ENCODE data around the gene JDP2. TPM values are rescaled to one million over a fixed set of nuclear protein-coding genes. Genes with fewer than 3 reads are reported as not detected.
"Not testable (repeated sequence)": the region's sequence is repeated elsewhere in the genome, so short reads cannot be mapped to it uniquely, and the experiment has no call there.

The JDP2 gene, protein sequence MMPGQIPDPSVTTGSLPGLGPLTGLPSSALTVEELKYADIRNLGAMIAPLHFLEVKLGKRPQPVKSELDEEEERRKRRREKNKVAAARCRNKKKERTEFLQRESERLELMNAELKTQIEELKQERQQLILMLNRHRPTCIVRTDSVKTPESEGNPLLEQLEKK
- 45.0 TPM for total RNA-seq
- polyA plus RNA-seq (ENCODE audit: insufficient read depth in 1 of 8, insufficient read length in 8 of 8, low replicate concordance in 1 of 8) = 10 to 100 TPM; 47.6 to 63.2 (median 57.9) TPM
- long read RNA-seq, donor 1, full-length matches to known transcripts = 9 of 9 reads
- long read RNA-seq, donor 1, partial matches to known transcripts = 0 of 9 reads
- long read RNA-seq, donor 1, other reads (novel, unspliced or antisense) = 0 of 9 reads
- long read RNA-seq, donor 2, full-length matches to known transcripts = 4 of 4 reads
- long read RNA-seq, donor 2, partial matches to known transcripts = 0 of 4 reads
- long read RNA-seq, donor 2, other reads (novel, unspliced or antisense) = 0 of 4 reads
- long read RNA-seq, donor 3, transcript JDP2-206 (4 exons, 631 nt) = major isoform, 10 of 10 reads
- long read RNA-seq, donor 3, partial matches to known transcripts = 0 of 10 reads
- long read RNA-seq, donor 3, other reads (novel, unspliced or antisense) = 0 of 10 reads
- long read RNA-seq, donor 4, transcript JDP2-206 (4 exons, 631 nt) = major isoform, 15 of 39 reads
- long read RNA-seq, donor 4, partial matches to known transcripts = 23 of 39 reads
- long read RNA-seq, donor 4, other reads (novel, unspliced or antisense) = 0 of 39 reads
- long read RNA-seq, donor 5, full-length matches to known transcripts = 50 of 76 reads
- long read RNA-seq, donor 5, partial matches to known transcripts = 26 of 76 reads
- long read RNA-seq, donor 5, other reads (novel, unspliced or antisense) = 0 of 76 reads
- long read RNA-seq, donor 6, transcript JDP2-206 (4 exons, 631 nt) = major isoform, 32 of 42 reads
- long read RNA-seq, donor 6, partial matches to known transcripts = 9 of 42 reads
- long read RNA-seq, donor 6, other reads (novel, unspliced or antisense) = 0 of 42 reads
- long read RNA-seq, donor 7, full-length matches to known transcripts = 29 of 118 reads
- long read RNA-seq, donor 7, partial matches to known transcripts = 89 of 118 reads
- long read RNA-seq, donor 7, other reads (novel, unspliced or antisense) = 0 of 118 reads
- long read RNA-seq, donor 8, transcript JDP2-206 (4 exons, 631 nt) = major isoform, 9 of 17 reads
- long read RNA-seq, donor 8, partial matches to known transcripts = 6 of 17 reads
- long read RNA-seq, donor 8, other reads (novel, unspliced or antisense) = 0 of 17 reads
- long read RNA-seq, donor 9, transcript JDP2-206 (4 exons, 631 nt) = major isoform, 22 of 37 reads
- long read RNA-seq, donor 9, partial matches to known transcripts = 14 of 37 reads
- long read RNA-seq, donor 9, other reads (novel, unspliced or antisense) = 0 of 37 reads
- long read RNA-seq, donor 10, transcript JDP2-206 (4 exons, 631 nt) = major isoform, 20 of 51 reads
- long read RNA-seq, donor 10, partial matches to known transcripts = 30 of 51 reads
- long read RNA-seq, donor 10, other reads (novel, unspliced or antisense) = 0 of 51 reads
- long read RNA-seq, donor 11, transcript JDP2-206 (4 exons, 631 nt) = major isoform, 19 of 79 reads
- long read RNA-seq, donor 11, partial matches to known transcripts = 60 of 79 reads
- long read RNA-seq, donor 11, other reads (novel, unspliced or antisense) = 0 of 79 reads

DNA sequence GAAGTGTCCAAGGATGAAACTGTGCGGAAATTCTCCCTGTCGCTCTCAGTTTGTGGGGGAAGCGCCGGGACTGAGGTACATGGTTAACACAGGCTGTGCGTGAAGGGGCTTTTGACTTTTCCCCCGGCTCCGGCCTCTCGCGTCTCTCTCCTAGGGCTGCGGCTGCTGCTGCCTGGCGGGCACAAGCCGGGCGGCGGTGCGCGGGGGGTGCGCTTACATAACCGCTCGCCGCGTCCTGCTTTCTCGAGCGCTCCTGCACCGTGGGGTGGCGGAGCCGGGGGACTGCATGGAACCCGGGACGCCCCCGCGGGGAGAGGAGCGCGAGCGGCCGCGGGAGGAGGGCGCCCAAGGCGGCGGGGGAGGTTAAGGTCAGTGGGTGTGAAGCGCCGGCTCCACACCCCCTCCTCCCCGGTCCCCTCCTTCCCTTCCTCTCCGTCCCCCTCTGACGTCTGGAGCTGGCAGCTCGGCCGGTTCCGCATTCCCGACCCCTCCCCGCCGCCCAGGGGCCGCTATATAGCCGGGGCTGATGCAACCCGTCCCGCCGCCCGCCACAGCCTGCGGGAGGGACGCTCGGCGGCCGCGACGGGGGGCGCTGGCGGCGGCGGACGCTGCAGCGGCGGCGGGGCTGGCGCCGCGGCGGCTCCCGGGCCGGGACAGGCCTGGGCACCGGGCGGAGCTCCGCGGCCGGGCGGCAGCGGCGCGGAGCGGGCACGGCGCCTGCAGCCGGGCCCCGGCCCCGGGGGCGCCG, at the start of gene JDP2:
TSS of gene JDP2 (plus strand) at position 541 of the 748 bp plus-strand sequence. CDS start 9,899 bp downstream, outside the sequence.
- Histone ChIP-seq H3K9me3 (replicated peaks; ENCODE audit: control insufficient read depth, low read depth, low read length) (no peaks in the 10 kb centered on the region), H3K4me3 (ENCODE audit: low read length) (peak within 1 kb of the TSS; percentile 68), H3K4me1 (ENCODE audit: control insufficient read depth, insufficient read depth, low read length) (peaks cover 57% of the 10 kb centered on the region), H3K36me3 (ENCODE audit: control insufficient read depth, insufficient read depth, low read length) (peaks cover 12% of the 10 kb centered on the region), H3K27ac (ENCODE audit: low read length) (peak within 1 kb of the TSS; percentile 84), H3K27me3 (ENCODE audit: control insufficient read depth, insufficient read depth, low read length) (no peaks in the 10 kb centered on the region)
- DNase-seq = peak; percentile 96
- WGBS (ENCODE audit: insufficient coverage) = under 1% methylated on average over 81 of the region's 93 CpGs

DNA sequence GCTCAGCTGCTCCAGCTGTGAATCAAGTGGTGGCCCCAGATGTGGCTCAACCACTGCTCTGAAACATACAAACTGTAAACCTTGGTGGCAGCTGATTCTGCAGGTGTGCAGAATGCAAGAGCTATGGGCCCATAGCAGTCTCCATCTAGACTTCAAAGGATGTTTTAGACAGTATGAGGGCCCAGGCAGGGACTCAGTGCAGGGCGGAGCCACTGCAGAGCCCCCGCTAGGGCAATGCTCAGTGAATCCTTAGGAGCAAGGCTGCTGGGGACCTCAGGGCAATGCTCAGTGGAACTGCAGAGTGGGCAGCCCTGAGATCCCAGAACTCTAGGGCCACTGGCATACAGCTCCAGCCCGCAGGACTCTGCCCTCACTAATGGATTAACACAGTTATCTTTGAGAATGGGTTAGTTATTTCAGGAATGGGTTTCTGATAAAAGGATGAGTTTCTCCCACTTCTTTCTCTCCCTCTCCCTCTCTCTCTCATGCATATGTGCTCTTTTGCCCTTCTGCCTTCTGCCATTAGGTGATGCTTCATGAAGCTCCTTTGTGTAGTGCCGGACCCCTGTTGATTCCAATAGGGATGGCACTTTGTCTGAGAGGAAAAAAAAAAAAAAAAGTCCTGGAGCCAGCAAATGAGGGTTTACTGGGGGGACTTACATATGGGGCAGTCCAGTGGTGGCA, 48.4 kb upstream of the JDP2 start:
- Histone ChIP-seq H3K9me3 (replicated peaks; ENCODE audit: control insufficient read depth, low read depth, low read length) (no peaks in the 10 kb centered on the region), H3K36me3 (ENCODE audit: control insufficient read depth, insufficient read depth, low read length) (no peaks in the 10 kb centered on the region), H3K4me3 (ENCODE audit: low read length) (no peak overlapping the region), H3K27ac (ENCODE audit: low read length) (no peak overlapping the region), H3K4me1 (ENCODE audit: control insufficient read depth, insufficient read depth, low read length) (peaks cover 7% of the 10 kb centered on the region), H3K27me3 (ENCODE audit: control insufficient read depth, insufficient read depth, low read length) (no peaks in the 10 kb centered on the region)
- DNase-seq = no peak
- 97% methylated on average over 3 of the region's 4 CpGs for WGBS (ENCODE audit: insufficient coverage)

DNA sequence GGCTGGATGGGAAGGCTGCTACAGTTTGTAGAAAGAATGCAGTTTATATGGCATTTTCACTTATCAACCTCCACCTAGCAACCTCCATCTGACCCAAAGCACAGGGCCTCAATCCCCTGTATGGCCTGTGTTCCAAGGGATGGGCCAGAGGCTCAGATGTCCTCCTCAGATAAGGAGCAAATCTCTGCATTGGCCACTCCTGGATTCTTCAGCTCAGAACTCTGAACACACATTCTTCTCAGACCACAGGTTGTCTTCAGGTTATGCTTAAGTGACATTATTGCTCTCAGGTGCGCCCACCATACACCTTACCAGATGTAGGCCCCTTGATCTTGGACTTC, 47.9 kb upstream of the JDP2 start:
- H3K27me3 ChIP-seq (ENCODE audit: control insufficient read depth, insufficient read depth, low read length) = no peaks in the 10 kb centered on the region
- no CpG with 5 or more reads among the region's 1 CpG for WGBS (ENCODE audit: insufficient coverage)
- H3K27ac ChIP-seq (ENCODE audit: low read length) = no peak overlapping the region
- no peaks in the 10 kb centered on the region for H3K9me3 ChIP-seq (replicated peaks; ENCODE audit: control insufficient read depth, low read depth, low read length)
- no peak for DNase-seq
- peaks cover 7% of the 10 kb centered on the region for H3K4me1 ChIP-seq (ENCODE audit: control insufficient read depth, insufficient read depth, low read length)
- H3K4me3 ChIP-seq (ENCODE audit: low read length) = no peak overlapping the region
- no peaks in the 10 kb centered on the region for H3K36me3 ChIP-seq (ENCODE audit: control insufficient read depth, insufficient read depth, low read length)

DNA sequence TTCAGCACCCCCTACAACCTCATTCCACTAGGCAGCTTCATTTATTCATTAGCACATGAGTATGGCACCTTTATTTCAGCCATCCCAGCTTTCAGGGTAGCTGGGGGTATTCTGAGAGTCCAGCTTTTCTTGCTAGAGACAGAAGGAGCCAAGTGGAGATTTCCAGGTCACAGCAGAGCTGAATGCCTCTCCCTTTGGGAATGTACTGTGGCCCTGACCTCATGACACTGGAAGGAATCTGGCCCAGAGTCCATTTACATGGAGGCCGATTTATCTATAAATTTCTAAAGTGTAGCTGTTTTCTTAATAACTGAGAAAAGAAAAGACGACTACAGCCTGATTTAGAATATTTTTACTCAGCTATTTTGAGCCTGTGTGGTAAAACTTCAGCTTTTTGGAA, 47.2 kb upstream of the JDP2 start:
- Histone ChIP-seq H3K27me3 (ENCODE audit: control insufficient read depth, insufficient read depth, low read length) (no peaks in the 10 kb centered on the region), H3K4me3 (ENCODE audit: low read length) (no peak overlapping the region), H3K9me3 (replicated peaks; ENCODE audit: control insufficient read depth, low read depth, low read length) (no peaks in the 10 kb centered on the region), H3K36me3 (ENCODE audit: control insufficient read depth, insufficient read depth, low read length) (no peaks in the 10 kb centered on the region), H3K4me1 (ENCODE audit: control insufficient read depth, insufficient read depth, low read length) (peaks cover 7% of the 10 kb centered on the region), H3K27ac (ENCODE audit: low read length) (no peak overlapping the region)
- peak; percentile 21 for DNase-seq
- WGBS (ENCODE audit: insufficient coverage) = no CpG with 5 or more reads among the region's 2 CpGs

DNA sequence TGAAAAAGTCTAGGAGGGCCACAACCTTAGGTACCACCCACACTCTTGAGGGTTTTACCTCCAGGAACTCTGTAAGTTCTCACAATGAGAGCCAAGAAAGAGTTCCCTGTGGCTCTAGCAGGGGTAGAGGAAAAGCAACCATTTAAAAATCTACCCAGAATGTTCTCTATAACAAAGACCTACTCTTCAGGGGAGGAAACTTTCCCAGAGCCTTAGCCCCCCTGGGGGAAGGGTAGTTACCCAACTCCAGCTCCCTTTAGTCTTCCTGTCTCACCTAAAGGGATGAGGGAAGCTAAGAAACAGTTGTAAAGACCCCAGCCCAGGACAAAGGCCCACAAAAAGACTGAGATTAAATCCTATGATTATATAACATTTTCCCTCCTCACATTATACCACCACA, 46.2 kb upstream of the JDP2 start:
- no peak overlapping the region for H3K27ac ChIP-seq (ENCODE audit: low read length)
- no peaks in the 10 kb centered on the region for H3K27me3 ChIP-seq (ENCODE audit: control insufficient read depth, insufficient read depth, low read length)
- DNase-seq = no peak
- no peaks in the 10 kb centered on the region for H3K9me3 ChIP-seq (replicated peaks; ENCODE audit: control insufficient read depth, low read depth, low read length)
- no peak overlapping the region for H3K4me3 ChIP-seq (ENCODE audit: low read length)
- no peaks in the 10 kb centered on the region for H3K36me3 ChIP-seq (ENCODE audit: control insufficient read depth, insufficient read depth, low read length)
- H3K4me1 ChIP-seq (ENCODE audit: control insufficient read depth, insufficient read depth, low read length) = peaks cover 7% of the 10 kb centered on the region

DNA sequence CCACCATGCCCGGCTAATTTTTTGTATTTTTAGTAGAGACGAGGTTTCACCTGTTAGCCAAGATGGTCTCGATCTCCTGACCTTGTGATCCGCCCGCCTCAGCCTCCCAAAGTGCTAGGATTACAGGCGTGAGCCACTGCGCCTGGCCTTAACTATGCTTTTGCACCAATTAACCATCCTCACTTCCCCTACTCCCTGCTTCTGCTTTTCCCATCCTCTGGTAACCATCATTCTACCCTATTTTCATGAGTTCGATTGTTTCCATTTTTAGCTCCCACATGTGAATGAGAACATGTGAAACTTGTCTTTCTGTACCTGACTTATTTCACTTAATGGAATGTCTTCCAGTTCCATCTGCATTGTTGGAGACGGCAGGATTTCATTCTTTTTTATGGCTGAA, 44.6 kb upstream of the JDP2 start:
- H3K4me1 ChIP-seq (ENCODE audit: control insufficient read depth, insufficient read depth, low read length); H3K36me3 ChIP-seq (ENCODE audit: control insufficient read depth, insufficient read depth, low read length); H3K27ac ChIP-seq (ENCODE audit: low read length); H3K4me3 ChIP-seq (ENCODE audit: low read length); H3K27me3 ChIP-seq (ENCODE audit: control insufficient read depth, insufficient read depth, low read length); DNase-seq; H3K9me3 ChIP-seq (replicated peaks; ENCODE audit: control insufficient read depth, low read depth, low read length): not testable (repeated sequence)
- 93% methylated on average over 7 of the region's 9 CpGs for WGBS (ENCODE audit: insufficient coverage)

DNA sequence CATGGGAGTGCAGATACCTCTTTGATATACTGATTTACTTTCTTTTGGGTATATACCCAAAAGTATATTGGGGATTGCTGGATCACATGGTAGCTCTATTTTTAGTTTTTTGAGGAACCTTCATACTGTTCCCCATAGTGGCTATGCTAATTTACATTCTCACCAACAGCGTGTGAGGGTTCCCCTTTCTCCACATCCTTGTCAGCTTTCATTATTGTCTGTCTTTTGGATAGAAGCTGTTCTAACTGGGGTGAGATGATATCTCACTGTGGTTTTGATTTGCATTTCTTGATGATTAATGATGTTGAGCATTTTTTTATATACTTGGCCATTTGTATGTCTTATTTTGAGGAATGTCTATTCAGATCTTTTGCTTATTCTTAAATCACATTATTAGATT, 44.1 kb upstream of the JDP2 start:
- WGBS (ENCODE audit: insufficient coverage) = no CpG with 5 or more reads among the region's 1 CpG
- H3K27ac ChIP-seq (ENCODE audit: low read length) = no peak overlapping the region

DNA sequence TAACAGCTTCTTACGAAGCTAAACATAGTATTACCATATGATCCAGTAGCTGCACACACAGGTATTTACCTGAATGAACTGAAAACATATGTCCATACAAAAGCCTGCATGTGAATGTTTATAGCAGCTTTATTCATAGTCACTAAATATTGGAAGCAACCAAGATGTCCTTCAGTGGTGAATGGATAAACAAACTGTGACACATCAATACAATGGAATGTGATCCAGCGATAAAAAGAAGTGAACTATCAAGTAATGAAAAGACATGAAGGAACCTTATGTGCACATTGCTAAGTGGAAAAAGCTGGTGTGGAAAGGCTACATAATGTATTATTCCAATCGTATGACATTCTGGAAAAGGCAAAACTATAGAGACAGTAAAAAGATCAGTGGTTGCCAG, 38.1 kb upstream of the JDP2 start:
- Histone ChIP-seq H3K36me3 (ENCODE audit: control insufficient read depth, insufficient read depth, low read length) (no peaks in the 10 kb centered on the region), H3K4me3 (ENCODE audit: low read length) (no peak overlapping the region), H3K27me3 (ENCODE audit: control insufficient read depth, insufficient read depth, low read length) (no peaks in the 10 kb centered on the region), H3K4me1 (ENCODE audit: control insufficient read depth, insufficient read depth, low read length) (no peaks in the 10 kb centered on the region), H3K27ac (ENCODE audit: low read length) (no peak overlapping the region), H3K9me3 (replicated peaks; ENCODE audit: control insufficient read depth, low read depth, low read length) (no peaks in the 10 kb centered on the region)
- 89% methylated on average over 2 of the region's 3 CpGs for WGBS (ENCODE audit: insufficient coverage)
- no peak for DNase-seq

More for the DNA sequence above, 44.1 kb upstream of the JDP2 start:
- Histone ChIP-seq H3K27me3 (ENCODE audit: control insufficient read depth, insufficient read depth, low read length) (no peaks in the 10 kb centered on the region), H3K36me3 (ENCODE audit: control insufficient read depth, insufficient read depth, low read length) (no peaks in the 10 kb centered on the region), H3K9me3 (replicated peaks; ENCODE audit: control insufficient read depth, low read depth, low read length) (no peaks in the 10 kb centered on the region), H3K4me1 (ENCODE audit: control insufficient read depth, insufficient read depth, low read length) (peaks cover 7% of the 10 kb centered on the region), H3K4me3 (ENCODE audit: low read length) (no peak overlapping the region)
- DNase-seq = peak; percentile 32

Measured in muscle of leg (tissue), 16 donors.